GM19395 (cell line): ENCODE measurements around the gene SUB1.
"Not testable (repeated sequence)": the region's sequence is repeated elsewhere in the genome, so short reads cannot be mapped to it uniquely, and the experiment has no call there.

ENCODE experiments used
- ATAC-seq: cut with Tn5 transposase; IDR thresholded peaks from one replicate; pipeline ENCODE4 v1.9.1; 2021; ENCODE audit warnings: mild to moderate bottlenecking, moderate library complexity; ENCODE audit not compliant: unreplicated experiment

The SUB1 gene

GRCh38 chr5:32598260-32598937, 13.0 kb downstream of the SUB1 start:
- ATAC-seq, result no peak

GRCh38 chr5:32598997-32599549, 13.7 kb downstream of the SUB1 start:
- ATAC-seq, result no peak

GRCh38 chr5:32600054-32600622, 14.8 kb downstream of the SUB1 start:
- no peak for ATAC-seq

- ATAC-seq, result no peak
These were observed 16.4 kb downstream of the SUB1 start for GRCh38 chr5:32601623-32602295.

- no peak for ATAC-seq
These were observed 17.5 kb downstream of the SUB1 start for GRCh38 chr5:32602906-32603305.

GRCh38 chr5:32604800-32605765, 19.7 kb downstream of the SUB1 start:
- ATAC-seq, result no peak

- ATAC-seq, result no peak
These were observed 20.4 kb downstream of the SUB1 start for GRCh38 chr5:32605766-32606152.

- no peak for ATAC-seq
These were observed 27.0 kb downstream of the SUB1 start for GRCh38 chr5:32612134-32612888.

- peak; percentile 66 for ATAC-seq
These were observed 27.8 kb downstream of the SUB1 start for GRCh38 chr5:32613050-32613672.

GRCh38 chr5:32615236-32615635, 29.9 kb downstream of the SUB1 start:
- ATAC-seq, result no peak

GRCh38 chr5:32618962-32619361, 33.6 kb downstream of the SUB1 start:
- no peak for ATAC-seq

- no peak for ATAC-seq
These were observed 35.9 kb downstream of the SUB1 start for GRCh38 chr5:32621256-32621655.

- no peak for ATAC-seq
These were observed 39.7 kb downstream of the SUB1 start for GRCh38 chr5:32625106-32625505.

- ATAC-seq, result no peak
These were observed 40.2 kb downstream of the SUB1 start for GRCh38 chr5:32625547-32625946.

- ATAC-seq, result no peak
These were observed 42.0 kb downstream of the SUB1 start for GRCh38 chr5:32627219-32627870.

GRCh38 chr5:32628049-32628844, 42.9 kb downstream of the SUB1 start:
- ATAC-seq, result no peak

- ATAC-seq, result no peak
These were observed 45.6 kb downstream of the SUB1 start for GRCh38 chr5:32630867-32631491.

- not testable (repeated sequence) for ATAC-seq
These were observed 47.7 kb downstream of the SUB1 start for GRCh38 chr5:32633017-32633416.
